CD4-positive, alpha-beta T cell treated with Interleukin-6 at 100 ng/mL for 8 hours (primary cell): ENCODE results near the gene NUP88.

ENCODE experiments used
- DNase-seq: peaks from one replicate; pipeline ENCODE4 v3.0.0-alpha.2; 2020; ENCODE audit warnings: mixed read lengths, low spot score

Gene NUP88

GRCh38 chr17:5419959-5420653 lies 644 bp upstream of the NUP88 start, which contains the start of gene RPAIN:
Gene RPAIN (plus strand): TSS chr17:5420182. CDS start chr17:5420211, 29 bp downstream.
- peak; percentile 83 for DNase-seq

GRCh38 chr17:5418858-5419355 lies 555 bp downstream of the NUP88 start:
- DNase-seq: peak; percentile 64

- no peak for DNase-seq
Observed at GRCh38 chr17:5416901-5417300, 2.6 kb downstream of the NUP88 start.

- DNase-seq: no peak
Observed at GRCh38 chr17:5413682-5414081, 5.8 kb downstream of the NUP88 start.

GRCh38 chr17:5410594-5411272 lies 8.7 kb downstream of the NUP88 start:
- no peak for DNase-seq

- DNase-seq: no peak
Observed at GRCh38 chr17:5408186-5408585, 11.3 kb downstream of the NUP88 start.

GRCh38 chr17:5405400-5405799 lies 14.1 kb downstream of the NUP88 start:
- DNase-seq: no peak

GRCh38 chr17:5399767-5400166 lies 19.7 kb downstream of the NUP88 start:
- no peak for DNase-seq

- no peak for DNase-seq
Observed at GRCh38 chr17:5396612-5397011, 22.9 kb downstream of the NUP88 start.

GRCh38 chr17:5391678-5392077 lies 27.8 kb downstream of the NUP88 start:
- DNase-seq: no peak

- no peak for DNase-seq
Observed at GRCh38 chr17:5381542-5381941, 37.9 kb downstream of the NUP88 start.

- no peak for DNase-seq
Observed at GRCh38 chr17:5380491-5381135, 38.8 kb downstream of the NUP88 start.

GRCh38 chr17:5379351-5380107 lies 39.9 kb downstream of the NUP88 start:
- DNase-seq: no peak

GRCh38 chr17:5378566-5379207 lies 40.8 kb downstream of the NUP88 start:
- DNase-seq: no peak

GRCh38 chr17:5373112-5373511 lies 46.4 kb downstream of the NUP88 start:
- DNase-seq: no peak

- DNase-seq: no peak
Observed at GRCh38 chr17:5370411-5370810, 49.1 kb downstream of the NUP88 start.

- DNase-seq: no peak
Observed at GRCh38 chr17:5365831-5366230, 53.6 kb downstream of the NUP88 start.

GRCh38 chr17:5364696-5365095 lies 54.8 kb downstream of the NUP88 start:
- no peak for DNase-seq

- DNase-seq: no peak
Observed at GRCh38 chr17:5364156-5364555, 55.3 kb downstream of the NUP88 start.

GRCh38 chr17:5362162-5362811 lies 57.2 kb downstream of the NUP88 start:
- no peak for DNase-seq

GRCh38 chr17:5361426-5361825 lies 58.0 kb downstream of the NUP88 start:
- no peak for DNase-seq
